ENCODE results near the gene C4orf33.

GRCh38 chr4:129144755-129145206 lies 48.8 kb downstream of the C4orf33 start:
- TF ChIP-seq, protein P1, sequence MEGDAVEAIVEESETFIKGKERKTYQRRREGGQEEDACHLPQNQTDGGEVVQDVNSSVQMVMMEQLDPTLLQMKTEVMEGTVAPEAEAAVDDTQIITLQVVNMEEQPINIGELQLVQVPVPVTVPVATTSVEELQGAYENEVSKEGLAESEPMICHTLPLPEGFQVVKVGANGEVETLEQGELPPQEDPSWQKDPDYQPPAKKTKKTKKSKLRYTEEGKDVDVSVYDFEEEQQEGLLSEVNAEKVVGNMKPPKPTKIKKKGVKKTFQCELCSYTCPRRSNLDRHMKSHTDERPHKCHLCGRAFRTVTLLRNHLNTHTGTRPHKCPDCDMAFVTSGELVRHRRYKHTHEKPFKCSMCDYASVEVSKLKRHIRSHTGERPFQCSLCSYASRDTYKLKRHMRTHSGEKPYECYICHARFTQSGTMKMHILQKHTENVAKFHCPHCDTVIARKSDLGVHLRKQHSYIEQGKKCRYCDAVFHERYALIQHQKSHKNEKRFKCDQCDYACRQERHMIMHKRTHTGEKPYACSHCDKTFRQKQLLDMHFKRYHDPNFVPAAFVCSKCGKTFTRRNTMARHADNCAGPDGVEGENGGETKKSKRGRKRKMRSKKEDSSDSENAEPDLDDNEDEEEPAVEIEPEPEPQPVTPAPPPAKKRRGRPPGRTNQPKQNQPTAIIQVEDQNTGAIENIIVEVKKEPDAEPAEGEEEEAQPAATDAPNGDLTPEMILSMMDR (IDR thresholded peaks at IDR 0.05), result no peak
- no peak for TF ChIP-seq ZFX (IDR thresholded peaks at IDR 0.05; ENCODE audit: borderline replicate concordance)

Measured in 22Rv1 (cell line).